Adipose tissue (tissue), 3 donors: ENCODE data around the gene DVL1. TPM values are rescaled to one million over a fixed set of nuclear protein-coding genes. Genes with fewer than 3 reads are reported as not detected.

Experiments
- H3K27ac ChIP-seq: one replicate; pipeline ENCODE4 v1.5.1; 2013; ENCODE audit warnings: low read depth, low read length
- WGBS, 3 donors: extraction: QIAGEN DNeasy Blood & Tissue Kit; methylation state at CpG; one replicate each; pipeline ENCODE4 v1.1.7; 2013; 5-methylcytosine and 5-hydroxymethylcytosine counted together
- polyA plus RNA-seq, 3 donors: library from polyadenylated mRNA; stranded (reverse); fragments of 200-250 nt; gene quantifications; one replicate each; pipeline ENCODE4 v1.2.3, GENCODE V29; 2013
- donor health status: healthy with polysubstance abuse.
- donor health status: Bipolar disorder and iron deficiency.
- donor health status: healthy.

DVL1 gene
- polyA plus RNA-seq, 3 donors = 42.5 to 54.5 (median 48.9) TPM

DNA sequence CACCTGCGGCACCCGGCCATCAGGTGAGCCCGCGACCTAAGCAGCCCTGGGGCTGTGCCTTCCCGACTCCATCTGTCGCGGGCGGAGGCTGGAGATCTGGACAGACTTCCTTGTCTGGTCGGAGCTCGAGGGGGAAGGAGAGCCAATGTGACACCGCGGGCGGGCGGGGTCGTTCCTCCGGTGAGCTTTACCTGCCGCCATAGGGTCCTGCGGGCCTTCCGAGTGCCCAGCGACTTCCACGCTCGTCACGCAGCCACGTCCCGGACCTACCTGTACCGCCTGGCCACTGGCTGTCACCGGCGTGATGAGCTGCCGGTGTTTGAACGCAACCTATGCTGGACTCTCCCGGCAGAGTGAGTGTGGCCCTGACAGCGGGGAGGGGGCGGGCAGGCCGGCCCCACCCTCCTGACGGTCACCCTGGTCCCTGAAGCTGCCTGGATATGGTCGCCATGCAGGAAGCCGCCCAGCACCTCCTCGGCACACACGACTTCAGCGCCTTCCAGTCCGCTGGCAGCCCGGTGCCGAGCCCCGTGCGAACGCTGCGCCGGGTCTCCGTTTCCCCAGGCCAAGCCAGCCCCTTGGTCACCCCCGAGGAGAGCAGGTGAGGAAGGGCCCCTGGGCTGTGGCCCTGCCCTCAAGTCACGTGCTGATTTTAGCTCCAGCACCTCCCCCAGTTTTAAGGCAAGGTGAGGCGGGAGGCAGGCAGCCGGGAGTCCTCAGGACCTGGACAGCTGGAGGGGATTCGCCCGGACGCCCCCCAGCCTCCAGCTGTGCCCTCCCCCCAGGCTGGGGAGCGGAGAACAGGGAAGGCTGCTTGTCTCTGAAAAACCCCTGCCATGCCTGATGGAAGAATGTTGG, 39.7 kb downstream of the DVL1 start:
- WGBS, 3 donors = 23 to 40% (median 40%) methylated on average over 53 to 57 of the region's 57 CpGs
- no peak overlapping the region for H3K27ac ChIP-seq

DNA sequence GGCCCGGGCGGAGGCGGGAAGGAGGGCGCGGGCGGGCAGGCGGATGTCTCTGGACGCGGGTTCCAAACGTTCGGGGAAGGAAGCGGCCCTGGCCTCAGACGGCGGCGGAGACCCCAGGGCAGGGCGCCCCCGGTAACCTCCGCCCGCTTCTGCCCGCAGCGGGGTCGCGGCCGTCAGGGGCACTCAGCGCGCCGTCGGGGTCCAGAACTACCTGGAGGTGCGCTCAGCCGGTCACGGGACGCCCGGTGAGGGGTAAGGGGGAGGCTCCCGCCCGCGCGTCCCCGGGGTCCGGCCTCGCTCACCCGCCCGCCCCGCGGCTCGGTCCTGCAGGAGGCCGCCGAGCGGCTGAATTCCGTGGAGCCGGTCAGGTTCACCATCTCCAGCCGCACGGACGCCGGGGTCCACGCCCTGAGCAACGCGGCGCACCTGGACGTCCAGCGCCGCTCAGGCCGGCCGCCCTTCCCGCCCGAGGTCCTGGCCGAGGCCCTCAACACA, 40.4 kb downstream of the DVL1 start:
- H3K27ac ChIP-seq = no peak overlapping the region
- WGBS, 3 donors = 1% methylated on average over 34 to 66 of the region's 66 CpGs

DNA sequence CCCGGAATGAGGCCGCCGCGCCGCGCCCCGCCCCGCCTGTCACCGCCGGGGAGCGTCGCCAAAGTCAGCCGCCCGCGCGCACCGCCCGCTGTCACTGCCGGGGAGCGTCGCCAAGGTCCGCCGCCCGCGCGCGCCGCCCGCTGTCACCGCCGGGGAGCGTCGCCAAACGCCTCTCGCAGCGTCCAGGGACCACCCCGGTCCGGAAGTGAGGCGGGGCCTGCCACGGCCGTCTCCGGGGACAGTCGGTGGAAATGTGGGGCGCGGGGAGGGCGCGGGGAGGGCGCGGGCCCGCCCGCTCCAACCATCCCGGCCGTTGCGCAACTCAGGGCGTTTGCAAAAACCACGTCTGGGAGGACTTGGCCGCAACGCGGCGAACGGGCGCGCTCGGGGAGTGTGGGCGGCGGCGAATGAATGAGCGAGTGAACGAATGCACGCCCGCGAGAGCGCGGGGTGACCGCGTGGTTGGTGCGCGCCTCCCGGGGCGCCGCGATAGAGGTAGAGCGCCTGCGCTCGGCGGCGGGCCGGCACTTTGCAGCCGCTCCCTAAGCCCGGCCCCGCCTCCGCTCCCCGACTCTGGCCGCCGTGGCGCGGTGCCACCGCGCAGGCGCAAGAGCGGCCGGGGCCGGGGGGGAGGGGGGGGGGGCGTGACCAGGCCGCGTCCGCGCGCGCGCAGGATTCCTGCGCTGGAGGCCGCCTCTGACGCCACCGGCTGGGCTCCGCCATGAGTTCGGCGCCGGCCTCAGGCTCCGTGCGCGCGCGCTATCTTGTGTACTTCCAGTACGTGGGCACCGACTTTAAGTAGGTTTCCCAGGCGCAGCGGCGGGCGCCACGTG, 41.1 kb downstream of the DVL1 start, which contains the start of the genes ACAP3 and PUSL1:
Gene ACAP3 (minus strand): TSS at position 8 of the 833 bp plus-strand sequence. CDS start 115 bp downstream, outside the sequence.
Gene PUSL1 (plus strand): TSS at position 675 of the 833 bp plus-strand sequence. CDS start 47 bp downstream, at position 722.
- 0 to 1% (median 0%) methylated on average over 79 to 126 of the region's 131 CpGs for WGBS, 3 donors
- H3K27ac ChIP-seq = peak within 1 kb of the TSS; percentile 66

DNA sequence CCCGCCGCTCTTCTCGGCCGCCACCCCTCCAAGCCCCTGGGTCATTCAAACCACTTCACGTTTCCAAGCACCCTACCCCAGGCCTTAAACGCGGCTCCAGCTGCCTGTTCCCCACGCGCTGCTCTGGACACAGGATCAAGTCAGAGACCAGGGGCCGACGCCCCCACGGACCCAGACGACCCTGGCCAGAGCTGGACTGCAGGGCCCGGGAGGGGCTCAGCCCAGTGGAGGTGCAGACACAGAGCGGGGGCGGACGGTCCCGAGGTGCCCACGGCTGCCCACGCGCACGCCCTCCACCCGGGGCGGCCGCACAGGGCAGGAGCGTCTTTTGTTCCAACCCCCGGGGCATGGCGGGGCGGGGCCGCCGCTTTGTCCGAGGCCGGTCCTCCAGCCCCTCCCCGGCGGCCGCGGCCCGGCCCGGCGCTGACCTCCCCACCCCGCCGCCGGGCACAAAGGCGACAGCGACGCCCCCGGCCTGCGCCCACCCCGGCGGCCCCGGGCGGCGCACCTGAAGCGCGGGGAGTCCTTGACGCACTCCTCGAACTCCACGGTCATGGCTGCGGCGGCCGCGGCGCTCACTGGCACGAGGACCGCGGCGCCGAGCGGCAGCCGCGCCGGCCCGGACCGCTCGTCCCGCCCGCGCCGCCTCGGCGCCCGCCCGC, 41.8 kb downstream of the DVL1 start:
- WGBS, 3 donors = 1% methylated on average over 36 to 69 of the region's 83 CpGs
- H3K27ac ChIP-seq = no peak overlapping the region

DNA sequence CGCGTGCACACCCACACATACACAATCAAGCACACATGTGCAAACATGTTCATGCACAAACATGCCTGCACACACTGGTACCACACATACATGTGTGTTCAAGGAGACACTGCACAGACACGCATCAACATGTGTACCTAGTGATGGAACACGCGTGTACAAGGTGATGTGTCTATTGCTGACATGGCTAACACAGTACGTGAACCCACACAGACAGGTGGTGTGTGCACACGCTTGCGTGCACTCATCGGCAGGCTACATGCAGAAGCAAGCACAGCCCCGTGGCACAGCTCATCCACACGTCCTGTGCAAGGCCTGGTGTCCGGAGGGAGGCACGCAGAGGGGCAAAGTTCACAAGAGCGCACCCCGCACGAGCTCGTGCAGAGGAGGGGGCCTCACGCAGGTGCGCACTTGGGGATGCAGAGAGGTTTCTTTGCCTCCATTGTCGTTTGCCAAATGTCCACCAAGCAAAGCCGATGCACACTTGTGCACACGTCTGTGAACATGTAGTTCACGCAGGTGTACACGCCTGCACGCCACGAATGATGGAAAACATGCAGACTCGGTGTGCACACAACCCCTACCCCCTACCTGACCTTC, 42.5 kb downstream of the DVL1 start:
- no peak overlapping the region for H3K27ac ChIP-seq
- 31 to 39% (median 34%) methylated on average over 27 of the region's 27 CpGs for WGBS, 3 donors

DNA sequence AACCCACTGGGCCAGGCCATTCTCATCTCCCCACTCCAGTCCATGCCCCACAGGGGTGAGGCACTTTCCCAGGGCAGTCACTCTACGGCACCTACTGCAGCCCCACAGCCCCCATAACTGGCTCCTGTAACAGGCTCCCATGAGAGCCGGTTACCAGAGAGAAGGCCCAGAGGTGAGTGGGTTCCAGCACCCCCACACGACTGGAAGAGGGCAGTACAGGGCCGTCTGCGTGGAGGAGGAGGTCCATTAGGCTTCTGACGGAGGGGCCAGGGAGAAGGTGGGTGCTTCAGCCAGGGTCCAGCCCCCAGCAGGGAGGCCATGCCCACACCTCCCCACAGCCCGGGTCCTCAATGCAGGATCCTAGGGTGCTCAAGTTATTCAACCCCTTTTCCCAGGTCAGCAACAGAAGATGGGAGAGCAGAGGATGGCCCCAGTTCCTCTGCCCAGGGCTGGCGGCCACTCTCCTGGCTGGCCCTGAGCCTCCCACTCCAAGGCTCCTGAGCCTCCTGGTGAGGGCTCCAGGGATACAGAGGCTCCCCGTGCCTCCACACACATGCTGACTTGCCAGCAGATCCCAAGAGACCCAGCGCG, 43.1 kb downstream of the DVL1 start:
- WGBS, 3 donors = 28 to 43% (median 32%) methylated on average over 11 of the region's 11 CpGs
- H3K27ac ChIP-seq = no peak overlapping the region

DNA sequence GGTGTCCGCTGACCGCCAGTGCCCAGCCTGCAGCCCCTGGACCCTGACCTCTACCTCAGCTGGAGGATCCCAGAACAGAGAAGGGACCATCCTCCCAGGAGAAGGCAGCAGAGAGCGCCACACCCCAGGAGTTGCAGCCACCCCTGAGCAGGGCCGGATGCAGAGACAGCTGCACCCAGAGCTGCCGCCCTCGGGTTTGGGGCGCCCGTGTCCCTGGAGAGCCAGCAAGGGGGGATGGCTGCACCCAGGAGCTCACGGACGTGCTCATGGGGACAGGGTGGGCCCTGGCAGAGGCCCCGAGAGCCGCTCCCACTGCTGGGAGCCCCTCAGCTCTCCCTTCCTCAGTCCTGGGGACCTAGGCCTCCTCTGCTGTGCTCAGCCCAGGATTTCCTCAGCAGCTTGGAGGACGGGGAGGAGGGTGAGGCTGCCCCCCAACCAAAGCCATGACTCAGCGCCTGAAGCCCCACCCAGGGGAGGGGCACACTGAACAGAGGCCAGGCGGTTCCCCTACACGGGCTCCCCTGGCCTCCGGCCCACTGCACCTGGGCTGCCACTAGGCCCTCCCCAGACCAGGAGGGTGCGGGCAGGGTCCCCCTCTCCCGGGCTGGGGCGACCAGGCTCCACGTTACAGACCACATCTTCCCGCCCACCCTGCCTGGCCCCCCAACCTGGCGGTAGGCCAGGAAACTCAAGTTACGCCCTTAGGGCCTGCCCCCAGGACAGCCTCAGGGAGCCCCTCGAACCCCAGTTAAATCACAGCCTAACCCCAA, 43.7 kb downstream of the DVL1 start:
- 15 to 50% (median 15%) methylated on average over 23 to 25 of the region's 25 CpGs for WGBS, 3 donors
- no peak overlapping the region for H3K27ac ChIP-seq

DNA sequence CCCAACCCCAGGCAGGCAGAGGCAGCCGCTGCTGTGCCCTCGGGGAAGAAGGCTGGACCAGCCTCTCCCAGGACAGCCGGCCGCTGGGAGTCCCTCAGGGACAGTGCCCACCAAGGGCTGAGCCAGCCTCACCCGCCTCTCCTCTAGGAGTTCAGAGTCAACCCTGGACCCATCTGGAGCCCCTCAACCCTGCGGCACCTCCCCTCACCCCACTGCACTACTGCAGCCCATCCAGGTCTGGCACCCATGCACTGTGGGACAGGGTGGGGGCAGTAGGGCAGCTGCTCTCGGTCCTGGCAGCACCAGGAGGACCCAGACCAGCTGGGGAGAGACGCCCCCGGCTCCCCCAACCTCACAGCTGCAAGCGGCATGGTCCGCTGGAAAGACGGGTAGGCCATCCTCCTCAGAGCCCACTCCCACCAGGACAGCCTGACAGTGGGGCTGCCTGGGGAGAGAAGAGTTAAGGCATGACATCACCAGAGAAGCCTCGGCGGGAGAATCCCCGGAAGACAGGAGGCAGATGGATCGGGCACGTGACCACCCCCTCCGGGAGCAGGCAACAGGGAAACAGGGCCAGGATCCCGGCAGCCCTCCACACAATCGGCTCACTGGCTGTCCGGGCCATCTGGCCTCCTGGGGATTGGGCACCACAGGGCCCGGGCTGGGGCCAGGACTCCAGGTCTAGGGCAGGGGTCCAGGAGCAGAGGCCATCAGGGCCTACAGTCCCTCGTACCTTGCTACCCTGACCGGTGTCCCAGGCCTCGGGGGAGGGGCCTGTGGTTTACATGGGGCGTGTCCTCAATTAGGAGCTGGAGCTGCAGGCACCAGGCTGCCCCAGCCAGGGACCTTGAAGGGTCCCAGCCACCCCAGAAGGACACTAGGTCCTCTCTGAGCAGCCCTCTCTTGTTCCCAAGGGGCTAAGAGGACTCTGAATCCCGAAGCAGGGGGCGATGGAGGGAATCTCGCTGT, 44.6 kb downstream of the DVL1 start:
- WGBS, 3 donors = 32 to 59% (median 32%) methylated on average over 28 to 29 of the region's 29 CpGs
- H3K27ac ChIP-seq = no peak overlapping the region

DNA sequence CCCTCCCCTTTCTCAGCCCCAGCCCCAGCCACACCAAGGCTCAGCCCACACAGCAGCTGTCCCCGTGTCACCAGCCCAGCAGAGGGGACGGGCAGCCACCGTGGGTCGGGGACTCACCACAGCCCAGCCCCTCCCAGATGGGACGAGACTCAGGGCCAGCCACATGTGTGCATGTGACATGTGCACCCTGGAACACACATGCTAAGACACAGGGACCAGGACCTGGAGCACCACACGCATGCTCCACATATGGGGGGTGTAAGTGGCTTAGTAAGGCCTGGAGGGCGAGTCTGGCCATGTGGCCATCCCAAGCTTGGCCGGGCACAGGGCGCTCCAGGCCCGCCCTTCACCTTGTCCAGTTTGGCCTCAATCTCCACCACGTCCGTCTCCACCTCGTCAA, 45.5 kb downstream of the DVL1 start:
- WGBS, 3 donors = 74 to 84% (median 75%) methylated on average over 13 of the region's 13 CpGs
- no peak overlapping the region for H3K27ac ChIP-seq

DNA sequence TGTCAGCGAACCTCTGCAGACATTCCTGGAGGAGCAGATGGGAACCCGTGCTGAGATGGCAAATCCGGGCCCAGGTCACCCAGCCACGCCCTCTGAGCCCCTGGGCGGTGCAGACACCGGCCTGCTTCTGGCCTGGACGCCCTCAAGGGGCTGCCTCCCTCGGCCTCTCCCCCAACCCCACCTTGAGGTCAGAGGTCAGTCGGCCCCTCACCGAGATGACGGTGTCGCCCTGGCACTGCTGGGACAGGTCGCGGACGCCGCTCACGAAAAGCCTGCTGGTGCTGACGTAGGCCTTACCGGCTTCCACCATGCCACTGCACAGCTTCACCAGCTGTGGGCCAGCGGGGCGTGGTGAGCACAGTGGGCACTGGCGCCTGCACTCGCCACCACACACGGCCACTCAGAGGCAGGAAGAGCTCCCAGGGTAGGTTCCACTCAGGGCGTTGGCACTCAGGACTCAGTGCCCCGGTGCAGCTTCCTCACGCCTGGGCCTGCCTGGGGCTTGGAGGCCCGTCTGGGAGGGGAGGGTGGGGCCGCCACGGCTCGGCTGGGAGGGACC, 46.2 kb downstream of the DVL1 start:
- 78 to 90% (median 79%) methylated on average over 29 to 31 of the region's 31 CpGs for WGBS, 3 donors
- H3K27ac ChIP-seq = no peak overlapping the region

DNA sequence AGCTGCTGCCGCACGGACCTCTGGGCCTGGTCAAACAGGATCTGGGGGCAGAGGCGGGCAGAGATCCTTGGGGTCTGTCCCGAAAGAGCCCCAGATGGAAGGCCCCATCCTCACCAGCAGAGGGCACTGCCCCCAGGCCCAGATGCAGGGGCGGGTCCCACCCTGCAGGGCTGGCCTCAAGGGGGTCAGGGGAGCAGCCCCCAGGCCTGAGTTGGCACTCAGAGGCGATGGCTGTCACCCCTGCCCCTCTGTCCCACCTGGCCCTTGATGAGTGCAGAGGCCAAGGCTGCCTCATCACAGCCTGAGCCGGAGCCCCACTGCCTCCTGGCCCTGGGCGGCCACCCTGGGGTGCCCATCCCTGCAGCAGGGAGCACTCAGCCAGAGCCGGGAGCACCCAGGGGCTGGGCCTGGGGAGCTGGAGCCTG, 47.2 kb downstream of the DVL1 start:
- no peak overlapping the region for H3K27ac ChIP-seq
- WGBS, 3 donors = 90 to 96% (median 95%) methylated on average over 9 of the region's 9 CpGs

DNA sequence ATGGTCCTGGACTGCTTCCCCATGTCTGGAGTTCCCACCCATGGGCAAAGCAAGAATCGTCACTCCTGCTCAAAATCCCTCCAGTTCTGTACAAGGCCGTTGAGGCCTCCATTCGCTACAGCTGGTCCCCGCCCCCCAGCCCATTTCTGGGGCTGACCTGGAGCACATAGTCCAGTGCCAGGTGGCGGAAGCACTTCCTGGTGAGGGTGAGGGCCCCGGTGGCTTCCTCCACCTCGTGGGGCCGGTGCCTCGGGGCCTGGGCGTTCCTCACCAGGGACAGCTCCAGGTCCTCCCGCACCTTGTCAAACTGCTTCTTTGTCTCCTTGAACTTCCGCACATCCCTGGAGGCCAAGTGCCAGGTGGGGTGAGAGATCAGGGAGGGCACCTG, 48.9 kb downstream of the DVL1 start:
- no peak overlapping the region for H3K27ac ChIP-seq
- WGBS, 3 donors = 84 to 90% (median 87%) methylated on average over 12 of the region's 12 CpGs

DNA sequence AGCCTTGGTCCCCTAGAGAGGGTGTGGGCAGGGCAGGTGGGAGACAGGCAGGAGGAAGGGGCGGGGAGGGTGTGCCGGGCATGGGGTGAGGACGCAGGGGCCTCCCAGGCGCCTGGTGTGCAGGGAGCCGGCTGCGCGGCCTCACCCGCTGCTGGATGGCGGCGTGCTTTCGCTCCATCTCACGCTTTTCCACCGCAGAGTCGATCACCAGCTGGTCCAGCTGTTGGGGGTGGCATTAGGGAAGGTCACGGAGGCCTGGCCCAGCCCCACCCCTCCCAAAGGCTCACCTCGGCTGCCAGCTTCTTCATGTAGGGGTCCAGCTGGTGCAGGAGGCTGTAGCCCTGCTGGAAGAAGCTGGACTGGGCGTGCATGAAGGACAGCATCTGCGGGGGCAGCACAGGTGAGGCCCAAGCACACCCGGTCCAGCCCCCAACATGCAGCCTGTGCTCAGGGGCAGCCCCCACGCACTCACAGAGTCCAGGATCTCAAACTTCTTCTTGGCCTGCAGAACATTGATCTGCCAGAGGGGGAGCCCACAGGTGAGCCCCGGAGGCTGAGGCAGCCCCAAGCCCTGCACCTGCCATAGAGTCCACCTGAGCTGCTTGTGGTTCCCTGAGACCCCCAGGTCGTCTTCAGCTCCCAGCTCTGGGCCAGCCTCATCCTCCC, 49.4 kb downstream of the DVL1 start:
- no peak overlapping the region for H3K27ac ChIP-seq
- WGBS, 3 donors = 86 to 88% (median 88%) methylated on average over 22 of the region's 22 CpGs

DNA sequence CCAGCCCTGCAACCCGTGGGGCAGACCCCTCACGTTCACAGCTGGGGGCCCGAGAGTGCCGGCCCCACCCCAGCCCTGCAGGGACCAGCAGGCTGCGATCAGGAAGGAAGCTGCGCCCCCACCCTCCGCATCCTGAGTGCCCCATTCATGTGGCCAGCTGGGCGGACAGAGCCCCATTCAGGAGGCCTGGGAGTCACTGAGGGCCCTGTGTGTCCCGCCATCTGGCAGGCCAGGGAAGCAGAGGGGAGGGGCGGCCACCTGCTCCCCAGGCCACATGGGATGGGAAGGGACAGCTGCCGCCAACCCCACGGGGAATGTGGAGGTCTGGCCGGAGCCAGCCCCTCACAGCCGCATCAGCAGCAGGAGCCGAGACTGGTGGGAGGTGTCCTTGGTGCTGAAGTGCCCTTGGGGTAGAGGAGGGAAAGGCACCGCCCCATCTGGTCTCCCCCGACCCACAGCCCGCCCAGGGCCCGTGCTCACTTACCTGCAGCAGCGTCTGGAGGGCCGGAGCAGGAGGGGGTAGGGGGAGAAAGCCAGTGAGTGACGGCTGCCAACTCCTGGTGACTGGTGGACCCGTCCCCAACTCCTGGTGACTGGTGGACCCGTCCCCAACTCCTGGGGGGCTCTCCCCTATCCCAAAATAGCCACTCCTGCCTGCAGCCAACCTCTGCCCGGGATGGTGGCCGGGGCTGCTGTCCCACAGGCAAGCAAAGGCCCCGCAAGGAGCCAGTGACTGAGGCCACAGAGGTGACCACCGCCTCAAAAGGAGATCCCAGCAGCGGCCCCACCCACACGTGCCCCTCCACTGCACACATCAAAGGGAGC, 50.1 kb downstream of the DVL1 start:
- no peak overlapping the region for H3K27ac ChIP-seq
- 61 to 76% (median 71%) methylated on average over 25 to 30 of the region's 30 CpGs for WGBS, 3 donors
